ENCODE results near the gene FFAR1. TPM values are rescaled to one million over a fixed set of nuclear protein-coding genes. Genes with fewer than 3 reads are reported as not detected.

The FFAR1 gene
- total and polyA plus RNA-seq, 2 of the 8 experiments (the other 6 are each of a cell fraction or from before 2014, with no cell fraction given), result not detected

DNA sequence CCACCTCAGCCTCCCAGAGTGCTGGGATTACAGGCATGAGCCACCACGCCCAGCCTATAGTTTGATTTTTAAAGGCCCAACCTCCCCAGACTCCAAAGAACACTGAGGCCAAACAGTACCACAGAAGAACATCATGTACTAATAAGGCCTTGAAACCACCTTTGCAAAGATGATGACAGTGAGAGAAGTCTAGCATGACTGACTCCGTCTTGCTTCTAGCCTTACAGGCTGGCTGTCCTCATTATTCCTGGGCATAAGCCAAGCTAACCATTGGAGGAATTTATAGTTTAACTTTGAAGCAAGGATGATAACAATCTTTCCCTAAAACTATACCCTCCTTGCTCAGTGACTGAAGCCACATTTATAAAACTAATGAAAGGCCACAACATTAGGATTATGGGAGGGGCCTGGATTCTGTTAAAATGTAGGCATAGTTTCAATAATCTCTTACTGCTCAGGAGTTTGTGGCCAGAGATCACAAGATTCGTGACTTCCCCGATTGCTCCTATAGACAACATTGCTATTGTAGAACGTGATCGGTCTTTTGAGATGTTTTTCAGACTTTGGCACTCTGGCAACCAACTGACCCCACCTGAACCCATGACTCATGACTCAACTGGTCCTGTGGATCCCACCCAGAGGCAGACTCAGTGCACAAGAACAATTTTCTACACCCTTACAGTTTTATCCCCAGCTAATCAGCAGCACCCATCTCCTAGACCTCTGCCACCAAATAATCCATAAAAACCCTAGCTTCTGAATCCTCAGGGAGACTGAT lies 40.8 kb downstream of the FFAR1 start:
- no peak overlapping the region for H2AFZ ChIP-seq (ENCODE audit: low read length)
- FAIRE-seq (no peak), DNase-seq (ENCODE audit: low read depth in 1 of 2, low spot score in 2 of 2) (no peak)
- H2BK15ac ChIP-seq (ENCODE audit: low read length), result no peak overlapping the region
- no peak overlapping the region for H4K8ac ChIP-seq (ENCODE audit: extremely low read depth, insufficient read depth, low read length)
- WGBS, 2 experiments (ENCODE audit: extremely low coverage in 1 of 2, insufficient coverage in 1 of 2, insufficient read length in 1 of 2, insufficient replicate concordance in 2 of 2, low coverage in 1 of 2, low lambda C conversion rate in 2 of 2, missing lambda C conversion rate in 1 of 2), result 89% methylated on average over 6 of the region's 6 CpGs; no CpG with 5 or more reads in 1 of the 2 experiments
- ChIA-PET CTCF (ENCODE audit: partially characterized antibody) (interaction anchor here (0.8 to 1.9 kb wide), 2 partner anchors 36 to 80 kb away, joined by 3 to 6 read pairs; no protein-coding TSS in a partner anchor), POLR2A (ENCODE audit: partially characterized antibody) (no interaction called here)
- H3K36me3 ChIP-seq (ENCODE audit: control insufficient read depth in 2 of 4, insufficient read depth in 4 of 4, low read length in 3 of 4), result no peaks in the 10 kb centered on the region
- H3K27ac ChIP-seq (ENCODE audit: low read depth, low read length), result no peak overlapping the region
- H3K9ac ChIP-seq (replicated peaks in 1 of 4; ENCODE audit: extremely low read depth in 1 of 4, low read depth in 3 of 4, low read length in 3 of 4), result no peak overlapping the region
- no peak overlapping the region for H3K4me3 ChIP-seq (ENCODE audit: extremely low read depth in 1 of 4, insufficient read depth in 2 of 4, low read depth in 3 of 4, low read length in 4 of 4)
- H3K9me3 ChIP-seq (ENCODE audit: insufficient read depth in 2 of 2, low read depth in 1 of 2, low read length in 1 of 2), result peaks cover 29 to 38% of the 10 kb centered on the region in 2 experiments
- no peak overlapping the region for H4K5ac ChIP-seq (ENCODE audit: insufficient read length, low read depth, low read length)
- H3K4ac ChIP-seq (replicated peaks; ENCODE audit: insufficient read length, low read depth, low read length), result no peak overlapping the region
- no peak overlapping the region for H2BK12ac ChIP-seq (ENCODE audit: low read depth, low read length)
- H2BK120ac ChIP-seq (replicated peaks; ENCODE audit: low read depth, low read length), result no peak overlapping the region
- no peaks in the 10 kb centered on the region for H3K79me2 ChIP-seq (ENCODE audit: control insufficient read depth in 1 of 2, insufficient read depth in 2 of 2, low read length in 2 of 2)
- no peak overlapping the region for H3K23ac ChIP-seq (ENCODE audit: insufficient read length)
- H3K27me3 ChIP-seq (replicated peaks in 1 of 4; ENCODE audit: control insufficient read depth in 3 of 4, extremely low read depth in 1 of 4, insufficient read depth in 3 of 4, low read length in 3 of 4), result 0 out of 7 replicates have a peak, but pooled peaks cover 0 to 2% (median 0%) of the 10 kb centered on the region in 4 experiments
- H4K20me1 ChIP-seq (replicated peaks in 1 of 2; ENCODE audit: control insufficient read depth in 1 of 2, insufficient read depth in 2 of 2, low read length in 2 of 2), result no peaks in the 10 kb centered on the region
- no peak overlapping the region for H3K56ac ChIP-seq (replicated peaks; ENCODE audit: insufficient read length, low read depth, low read length)
- peaks cover 7% of the 10 kb centered on the region; the same call in 1 of the 2 replicates for H3K23me2 ChIP-seq (ENCODE audit: low read depth, low read length)
- no peak overlapping the region for H4K91ac ChIP-seq (replicated peaks; ENCODE audit: insufficient read length, low read length)
- H2BK5ac ChIP-seq (ENCODE audit: low read depth, low read length), result no peak overlapping the region
- no peaks in the 10 kb centered on the region for H3K4me1 ChIP-seq (replicated peaks in 1 of 4; ENCODE audit: control insufficient read depth in 3 of 4, insufficient read depth in 4 of 4, low read length in 3 of 4)
- no peak overlapping the region for H3K4me2 ChIP-seq (ENCODE audit: insufficient read depth in 1 of 2, low read depth in 2 of 2, low read length in 2 of 2)
- H3K18ac ChIP-seq (ENCODE audit: extremely low read depth, low read length), result no peak overlapping the region
- H3K79me1 ChIP-seq (ENCODE audit: low read depth, low read length), result no peaks in the 10 kb centered on the region
- no peak overlapping the region for H3K14ac ChIP-seq (ENCODE audit: insufficient read length)
- no peak overlapping the region for H2AK5ac ChIP-seq (ENCODE audit: low read depth, low read length)
- no peak overlapping the region for H2BK20ac ChIP-seq (ENCODE audit: low read length)
- no peak for TF ChIP-seq HDAC6 (IDR thresholded peaks at IDR 0.05; ENCODE audit: low read depth, low read length)
- no peak for TF ChIP-seq KDM5A (IDR thresholded peaks at IDR 0.05; ENCODE audit: low read length)
- TF ChIP-seq EZH2 (IDR thresholded peaks at IDR 0.05; ENCODE audit: low read depth, low read length, severe bottlenecking), result no peak
- TF ChIP-seq, protein P1, sequence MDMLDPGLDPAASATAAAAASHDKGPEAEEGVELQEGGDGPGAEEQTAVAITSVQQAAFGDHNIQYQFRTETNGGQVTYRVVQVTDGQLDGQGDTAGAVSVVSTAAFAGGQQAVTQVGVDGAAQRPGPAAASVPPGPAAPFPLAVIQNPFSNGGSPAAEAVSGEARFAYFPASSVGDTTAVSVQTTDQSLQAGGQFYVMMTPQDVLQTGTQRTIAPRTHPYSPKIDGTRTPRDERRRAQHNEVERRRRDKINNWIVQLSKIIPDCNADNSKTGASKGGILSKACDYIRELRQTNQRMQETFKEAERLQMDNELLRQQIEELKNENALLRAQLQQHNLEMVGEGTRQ (IDR thresholded peaks at IDR 0.05; ENCODE audit: low read length), result no peak
- TF ChIP-seq SIX5 (IDR thresholded peaks at IDR 0.05; ENCODE audit: low read depth, low read length), result no peak
- TF ChIP-seq CHD2 (IDR thresholded peaks at IDR 0.05; ENCODE audit: low read length), result no peak
- no peak for TF ChIP-seq NANOG (IDR thresholded peaks at IDR 0.05; ENCODE audit: insufficient read depth, low read depth, low read length, poor library complexity, severe bottlenecking)
- TF ChIP-seq BCL11A (IDR thresholded peaks at IDR 0.05; ENCODE audit: low read depth in 2 of 2, low read length in 2 of 2), result no peak
- no peak for TF ChIP-seq CBX5 (IDR thresholded peaks at IDR 0.05; ENCODE audit: low read depth, low read length)
- no peak for TF ChIP-seq NRF1 (IDR thresholded peaks at IDR 0.05; ENCODE audit: low read depth, low read length)
